HG03025 (cell line): ENCODE data around the gene SPSB2.

Experiments
- ATAC-seq: cut with Tn5 transposase; IDR thresholded peaks from one replicate; pipeline ENCODE4 v1.9.1; 2021; ENCODE audit warnings: mild to moderate bottlenecking, moderate library complexity; ENCODE audit not compliant: unreplicated experiment, low FRiP score

The SPSB2 gene

GRCh38 chr12:6834254-6834653, 38.8 kb downstream of the SPSB2 start:
- ATAC-seq = no peak

GRCh38 chr12:6833189-6833890, 39.8 kb downstream of the SPSB2 start:
- ATAC-seq = no peak

GRCh38 chr12:6832125-6832524, 41.0 kb downstream of the SPSB2 start:
- ATAC-seq = no peak

- no peak for ATAC-seq
Observed at GRCh38 chr12:6831450-6831995, 41.6 kb downstream of the SPSB2 start.

GRCh38 chr12:6830999-6831398, 42.1 kb downstream of the SPSB2 start:
- no peak for ATAC-seq

- ATAC-seq = no peak
Observed at GRCh38 chr12:6830286-6830890, 42.7 kb downstream of the SPSB2 start.

GRCh38 chr12:6829536-6830220, 43.4 kb downstream of the SPSB2 start:
- ATAC-seq = no peak

GRCh38 chr12:6828781-6829535, 44.1 kb downstream of the SPSB2 start:
- no peak for ATAC-seq

- no peak for ATAC-seq
Observed at GRCh38 chr12:6827982-6828780, 44.9 kb downstream of the SPSB2 start, which contains the start of gene P3H3. Gene P3H3 (plus strand): TSS chr12:6828407. CDS start chr12:6828441, 34 bp downstream.

- ATAC-seq = no peak
Observed at GRCh38 chr12:6827437-6827911, 45.6 kb downstream of the SPSB2 start.

- no peak for ATAC-seq
Observed at GRCh38 chr12:6826734-6827436, 46.2 kb downstream of the SPSB2 start.

- no peak for ATAC-seq
Observed at GRCh38 chr12:6826125-6826733, 46.9 kb downstream of the SPSB2 start.

GRCh38 chr12:6825398-6826124, 47.5 kb downstream of the SPSB2 start:
- no peak for ATAC-seq

GRCh38 chr12:6824901-6825381, 48.2 kb downstream of the SPSB2 start:
- no peak for ATAC-seq

GRCh38 chr12:6824085-6824775, 48.9 kb downstream of the SPSB2 start:
- ATAC-seq = no peak

- no peak for ATAC-seq
Observed at GRCh38 chr12:6823182-6824084, 49.7 kb downstream of the SPSB2 start.
